Upper lobe of left lung (tissue), 4 donors: Measurements from ENCODE around the gene TAOK3.

Source experiments
- CTCF ChIP-seq, 6 experiments: fragments of 450-650 bp in 4 of 6; fragments of 200-600 bp in 2 of 6; sonication (generic) in 2 of 6; IDR thresholded peaks; one replicate each; pipeline ENCODE4 v1.5.1; 2016 to 2019; ENCODE audit warnings: antibody characterized with exemption in 6 of 6
- EP300 ChIP-seq, 4 donors: sonication (generic); formaldehyde crosslinking; IDR thresholded peaks; one replicate each; pipeline ENCODE4 v1.5.1; 2017; ENCODE audit warnings: antibody characterized with exemption in 4 of 4, control low read depth in 2 of 4
- POLR2A ChIP-seq, 4 donors: fragments of 450-650 bp; IDR thresholded peaks; one replicate each; pipeline ENCODE4 v1.5.1; 2016 to 2017; ENCODE audit warnings: antibody characterized with exemption in 4 of 4, mild to moderate bottlenecking in 2 of 4
- POLR2AphosphoS5 ChIP-seq, 2 donors: sonication (generic); formaldehyde crosslinking; IDR thresholded peaks; one replicate each; pipeline ENCODE4 v1.5.1; 2017; ENCODE audit warnings: antibody characterized with exemption in 2 of 2

GRCh38 chr12:118420673-118421072 is 48.0 kb upstream of the TAOK3 start:
- TF ChIP-seq POLR2A (IDR thresholded peaks at IDR 0.05) (no peak), CTCF (IDR thresholded peaks at IDR 0.05) (no peak), POLR2AphosphoS5 (IDR thresholded peaks at IDR 0.05) (no peak), EP300 (IDR thresholded peaks at IDR 0.05) (no peak)
